Measurements from ENCODE around the gene IFNA13.

IFNA13 gene

GRCh38 chr9:21367957-21368356 lies at the start of gene IFNA13:
IFNA13 (minus strand) TSS chr9:21368057; CDS start chr9:21368010, 47 bp downstream.
- no peak for TF ChIP-seq CTCF (IDR thresholded peaks at IDR 0.05; ENCODE audit: low read depth, low read length, missing control alignments)
- no peak within 1 kb of the TSS for H3K4me3 ChIP-seq (replicated peaks; ENCODE audit: low read depth, low read length)
- DNase-seq (ENCODE audit: extremely low read depth, low read depth) = no peak

- DNase-seq (ENCODE audit: extremely low read depth, low read depth) = peak; percentile 15
- no peak for TF ChIP-seq CTCF (IDR thresholded peaks at IDR 0.05; ENCODE audit: low read depth, low read length, missing control alignments)
- H3K4me3 ChIP-seq (replicated peaks; ENCODE audit: low read depth, low read length) = no peak overlapping the region
Measured at GRCh38 chr9:21415493-21416267, 47.8 kb upstream of the IFNA13 start.

- no peak overlapping the region for H3K4me3 ChIP-seq (replicated peaks; ENCODE audit: low read depth, low read length)
- TF ChIP-seq CTCF (IDR thresholded peaks at IDR 0.05; ENCODE audit: low read depth, low read length, missing control alignments) = no peak
- DNase-seq (ENCODE audit: extremely low read depth, low read depth) = no peak
Measured at GRCh38 chr9:21414220-21414940, 46.5 kb upstream of the IFNA13 start.

- no peak for DNase-seq (ENCODE audit: extremely low read depth, low read depth)
- no peak overlapping the region for H3K4me3 ChIP-seq (replicated peaks; ENCODE audit: low read depth, low read length)
- peak; percentile 29 for TF ChIP-seq CTCF (IDR thresholded peaks at IDR 0.05; ENCODE audit: low read depth, low read length, missing control alignments)
Measured at GRCh38 chr9:21413624-21414023, 45.8 kb upstream of the IFNA13 start.

- TF ChIP-seq CTCF (IDR thresholded peaks at IDR 0.05; ENCODE audit: low read depth, low read length, missing control alignments) = no peak
- H3K4me3 ChIP-seq (replicated peaks; ENCODE audit: low read depth, low read length) = no peak overlapping the region
- DNase-seq (ENCODE audit: extremely low read depth, low read depth) = no peak
Measured at GRCh38 chr9:21413151-21413550, 45.3 kb upstream of the IFNA13 start.

- no peak for TF ChIP-seq CTCF (IDR thresholded peaks at IDR 0.05; ENCODE audit: low read depth, low read length, missing control alignments)
- no peak overlapping the region for H3K4me3 ChIP-seq (replicated peaks; ENCODE audit: low read depth, low read length)
- no peak for DNase-seq (ENCODE audit: extremely low read depth, low read depth)
Measured at GRCh38 chr9:21412107-21412506, 44.2 kb upstream of the IFNA13 start.

Measured in HFF-Myc (cell line).